GM18505 (cell line): ENCODE data around the gene RPS6KA4.

ENCODE experiments used
- ATAC-seq: cut with Tn5 transposase; IDR thresholded peaks from one replicate; pipeline ENCODE4 v1.9.1; 2021; ENCODE audit not compliant: unreplicated experiment
- POLR2A ChIP-seq: IDR thresholded peaks from 4 replicates; pipeline ENCODE4 v1.6.1; 2011; ENCODE audit warnings: borderline replicate concordance; ENCODE audit not compliant: insufficient read depth, insufficient read length; ENCODE audit errors: extremely low read depth

Gene RPS6KA4

DNA sequence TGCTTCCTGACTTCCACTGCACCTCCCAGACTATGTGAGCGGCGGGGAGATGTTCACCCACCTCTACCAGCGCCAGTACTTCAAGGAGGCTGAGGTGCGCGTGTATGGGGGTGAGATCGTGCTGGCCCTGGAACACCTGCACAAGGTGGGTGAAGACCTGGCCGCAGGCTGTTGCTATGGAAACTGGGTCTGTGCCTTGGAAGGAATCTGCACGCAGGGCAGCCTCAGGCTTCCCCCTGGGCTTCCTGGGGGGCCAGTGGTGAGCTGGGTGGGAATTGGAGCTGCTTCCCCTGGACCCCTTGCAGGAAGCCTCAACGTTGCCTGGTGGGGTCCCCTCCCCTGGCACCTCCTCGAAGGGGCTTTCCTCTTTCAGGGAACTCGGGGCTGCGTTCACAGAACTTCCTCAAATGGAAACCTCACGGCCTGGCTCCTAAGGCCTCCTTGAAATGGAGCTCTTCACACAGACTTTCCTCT, 1.5 kb downstream of the RPS6KA4 start:
- no peak for ATAC-seq
- no peak for TF ChIP-seq POLR2A

DNA sequence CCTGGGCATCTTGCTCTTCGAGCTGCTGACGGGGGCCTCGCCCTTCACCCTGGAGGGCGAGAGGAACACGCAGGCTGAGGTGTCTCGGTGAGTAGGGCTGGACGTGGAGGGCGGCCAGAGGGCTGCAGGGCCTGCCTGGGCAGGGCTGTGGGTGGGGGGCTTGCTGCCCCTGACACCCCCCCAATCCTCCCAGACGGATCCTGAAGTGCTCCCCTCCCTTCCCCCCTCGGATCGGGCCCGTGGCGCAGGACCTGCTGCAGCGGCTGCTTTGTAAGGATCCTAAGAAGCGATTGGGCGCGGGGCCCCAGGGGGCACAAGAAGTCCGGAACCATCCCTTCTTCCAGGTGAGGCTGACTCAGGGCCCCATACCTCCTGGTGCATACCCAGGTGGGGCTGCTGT, 2.7 kb downstream of the RPS6KA4 start:
- no peak for TF ChIP-seq POLR2A
- no peak for ATAC-seq

GRCh38 chr11:64362339-64362738, 3.4 kb downstream of the RPS6KA4 start:
- no peak for ATAC-seq
- TF ChIP-seq POLR2A = no peak

GRCh38 chr11:64364435-64364834, 5.5 kb downstream of the RPS6KA4 start:
- no peak for ATAC-seq

DNA sequence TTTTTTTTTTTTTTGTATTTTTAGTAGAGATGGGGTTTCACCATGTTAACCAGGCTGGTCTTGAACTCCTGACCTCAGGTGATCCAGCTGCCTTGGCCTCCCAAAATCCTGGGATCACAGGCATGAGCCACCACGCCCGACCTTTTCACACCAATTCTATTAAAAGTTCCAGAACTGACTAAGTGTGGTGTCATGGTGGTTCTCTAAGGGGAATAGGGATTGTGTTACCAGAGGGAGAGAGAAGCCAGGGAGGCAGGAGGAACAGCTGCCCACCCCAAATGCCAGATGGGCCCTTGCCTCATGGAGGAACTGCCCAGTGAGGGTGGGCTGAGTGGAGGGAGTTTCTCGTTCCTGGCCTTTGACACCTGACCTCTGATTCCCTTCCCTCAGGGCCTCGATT, 5.9 kb downstream of the RPS6KA4 start:
- TF ChIP-seq POLR2A = no peak
- ATAC-seq = no peak

More at GRCh38 chr11:64364435-64364834, 5.5 kb downstream of the RPS6KA4 start:
- TF ChIP-seq POLR2A = no peak

DNA sequence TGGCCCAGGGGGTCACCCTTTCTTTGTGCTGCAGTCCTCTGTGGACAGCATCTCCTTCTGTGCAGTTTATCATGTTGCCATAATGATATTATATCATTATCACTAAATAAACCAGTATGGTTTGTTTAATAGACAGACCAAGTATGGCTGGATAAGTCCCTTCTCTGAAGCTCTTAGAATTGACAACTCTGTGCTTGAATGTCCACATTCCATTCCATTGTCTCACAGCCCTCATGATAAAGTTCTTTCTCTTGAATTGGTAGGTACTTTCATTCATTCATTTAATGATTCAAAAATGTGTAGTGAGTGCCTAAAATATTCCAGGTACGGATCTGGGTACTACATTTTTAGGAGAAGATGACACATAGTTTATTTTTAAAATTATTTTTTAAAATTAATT, 7.8 kb downstream of the RPS6KA4 start:
- TF ChIP-seq POLR2A = no peak

GRCh38 chr11:64367931-64368672, 9.1 kb downstream of the RPS6KA4 start:
- TF ChIP-seq POLR2A = no peak
- ATAC-seq = no peak

More for the DNA sequence above, 7.8 kb downstream of the RPS6KA4 start:
- ATAC-seq = no peak

GRCh38 chr11:64368673-64369074, 9.7 kb downstream of the RPS6KA4 start:
- TF ChIP-seq POLR2A = no peak
- no peak for ATAC-seq

DNA sequence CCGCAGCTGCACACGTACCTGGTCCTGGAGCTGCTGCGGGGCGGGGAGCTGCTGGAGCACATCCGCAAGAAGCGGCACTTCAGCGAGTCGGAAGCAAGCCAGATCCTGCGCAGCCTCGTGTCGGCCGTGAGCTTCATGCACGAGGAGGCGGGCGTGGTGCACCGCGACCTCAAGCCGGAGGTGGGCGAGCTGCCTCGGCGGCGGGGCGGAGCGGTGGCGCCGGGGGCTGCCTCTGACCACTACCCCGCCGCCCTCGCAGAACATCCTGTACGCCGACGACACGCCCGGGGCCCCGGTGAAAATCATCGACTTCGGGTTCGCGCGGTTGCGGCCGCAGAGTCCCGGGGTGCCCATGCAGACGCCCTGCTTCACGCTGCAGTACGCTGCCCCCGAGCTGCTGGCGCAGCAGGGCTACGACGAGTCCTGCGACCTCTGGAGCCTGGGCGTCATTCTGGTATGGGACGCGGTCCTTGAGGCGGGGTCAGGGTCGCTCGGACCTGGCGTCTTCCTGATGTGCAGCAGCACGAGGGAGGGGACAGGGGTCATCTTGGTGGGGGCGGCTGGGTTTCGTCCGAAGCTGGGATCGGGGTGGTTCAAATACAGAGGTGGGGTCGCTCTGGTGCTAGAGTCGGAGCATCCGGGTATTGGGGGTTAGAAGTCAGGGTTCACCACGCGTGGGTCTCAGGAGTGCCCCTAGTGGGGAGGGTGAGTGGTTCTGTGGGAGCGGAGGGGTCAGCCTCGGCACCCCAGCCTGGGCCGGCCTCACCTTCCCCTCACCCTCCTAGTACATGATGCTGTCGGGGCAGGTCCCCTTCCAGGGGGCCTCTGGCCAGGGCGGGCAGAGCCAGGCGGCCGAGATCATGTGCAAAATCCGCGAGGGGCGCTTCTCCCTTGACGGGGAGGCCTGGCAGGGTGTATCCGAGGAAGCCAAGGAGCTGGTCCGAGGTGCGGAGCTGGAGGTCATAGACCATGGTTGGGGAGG, 10.8 kb downstream of the RPS6KA4 start:
- TF ChIP-seq POLR2A = no peak
- no peak for ATAC-seq

DNA sequence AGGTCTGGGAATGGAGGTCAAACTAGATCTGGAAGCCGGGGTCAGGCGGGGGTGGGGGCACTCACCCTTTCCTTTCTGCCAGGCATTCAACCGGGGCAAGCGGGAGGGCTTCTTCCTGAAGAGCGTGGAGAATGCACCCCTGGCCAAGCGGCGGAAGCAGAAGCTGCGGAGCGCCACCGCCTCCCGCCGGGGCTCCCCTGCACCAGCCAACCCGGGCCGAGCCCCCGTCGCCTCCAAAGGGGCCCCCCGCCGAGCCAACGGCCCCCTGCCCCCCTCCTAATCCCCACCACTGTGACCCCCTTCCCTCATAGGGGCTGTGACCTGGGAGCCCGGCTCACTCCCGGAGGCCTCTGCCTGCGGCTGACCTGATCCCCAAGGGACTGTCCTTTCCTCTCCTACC, 12.2 kb downstream of the RPS6KA4 start:
- no peak for TF ChIP-seq POLR2A
- ATAC-seq = no peak

DNA sequence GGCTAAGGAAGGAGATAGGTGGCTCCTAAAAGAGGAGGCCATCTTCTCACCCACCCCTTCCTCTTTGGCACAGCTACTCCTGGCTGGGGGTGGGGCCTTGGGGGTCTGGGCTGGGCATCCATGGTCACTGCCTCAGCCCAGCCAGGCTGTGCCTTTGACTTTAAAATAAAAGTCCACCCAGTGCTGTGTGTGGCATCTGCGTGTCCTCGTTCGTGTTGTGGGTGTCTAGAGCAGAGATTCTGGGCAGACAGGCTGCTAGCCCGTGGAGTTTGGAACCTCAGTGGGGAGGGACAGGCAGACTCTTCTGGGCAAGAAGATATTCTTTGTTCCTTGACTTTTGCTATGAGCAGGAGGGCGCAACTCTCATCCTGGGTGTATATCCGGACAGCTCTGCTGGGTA, 13.1 kb downstream of the RPS6KA4 start:
- no peak for TF ChIP-seq POLR2A
- ATAC-seq = no peak

- TF ChIP-seq POLR2A = no peak
- no peak for ATAC-seq
Observed at GRCh38 chr11:64372802-64373597, 14.0 kb downstream of the RPS6KA4 start.

GRCh38 chr11:64373598-64373974, 14.6 kb downstream of the RPS6KA4 start:
- ATAC-seq = no peak
- no peak for TF ChIP-seq POLR2A
